Measurements from ENCODE around the gene HECTD1.
"Not testable (repeated sequence)": the region's sequence is repeated elsewhere in the genome, so short reads cannot be mapped to it uniquely, and the experiment has no call there.

Gene HECTD1

GRCh38 chr14:31052905-31053586 lies 154.5 kb downstream of the HECTD1 start:
- DNase-seq (ENCODE audit: low read depth in 2 of 2) = not testable (repeated sequence)

- no peak for DNase-seq (ENCODE audit: low read depth in 2 of 2)
Observed at GRCh38 chr14:31051511-31051910, 156.1 kb downstream of the HECTD1 start.

DNA sequence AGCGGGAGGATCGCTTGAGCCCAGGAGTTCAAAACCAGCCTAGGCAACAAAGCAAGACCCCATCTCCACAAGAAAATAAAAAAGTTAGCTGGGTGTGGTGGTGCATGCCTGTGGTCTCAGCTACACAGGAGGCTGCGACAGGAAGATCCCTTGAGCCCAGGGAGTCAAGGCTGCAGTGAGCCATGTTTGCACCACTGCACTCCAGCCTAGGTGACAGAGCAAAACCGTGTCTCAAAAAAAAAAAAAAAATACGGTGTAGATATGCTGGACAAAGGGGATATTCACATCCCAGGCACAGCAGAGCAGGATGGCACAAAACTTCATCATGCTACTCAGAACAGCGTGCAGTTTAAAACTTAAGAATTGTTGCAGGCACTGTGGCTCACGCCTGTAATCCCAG lies 156.6 kb downstream of the HECTD1 start:
- no peak for DNase-seq (ENCODE audit: low read depth in 2 of 2)

All from stimulated activated CD8-positive, alpha-beta memory T cell treated with anti-CD3 and anti-CD28 coated beads, Interleukin-15, amount 100 ng/mL, for 4 hours (primary cell).